ENCODE results near the gene RAB26.

GRCh38 chr16:2173916-2174315 is 25.5 kb downstream of the RAB26 start:
- TF ChIP-seq CTCF (IDR thresholded peaks at IDR 0.05) = no peak
- no peak for TF ChIP-seq POLR2A (IDR thresholded peaks at IDR 0.05)
- TF ChIP-seq POLR2AphosphoS5 (IDR thresholded peaks at IDR 0.05) = no peak
